HepG2 (cell line): Measurements from ENCODE around the gene MYD88. TPM values are rescaled to one million over a fixed set of nuclear protein-coding genes. Genes with fewer than 3 reads are reported as not detected.
A peak's percentile ranks its signal among the peaks of the same experiment; 100 is the strongest.

ENCODE experiments used
- ATAC-seq: fragments of 200-7000 bp; cut with Tn5 transposase; 3 replicates; pipeline ENCODE4 v1.9.1; 2020; ENCODE audit warnings: mild to moderate bottlenecking, moderate library complexity
- BruUV-seq: library from RNA; stranded (reverse); fragments of 400-500 nt; replicated peaks from 2 replicates; lab custom pipeline; 2021; lab: Mats Ljungman, UMichigan
- CTCF ChIA-PET: fragments of 300-600 bp; formaldehyde crosslinking; extraction: SDS; loops from one replicate; lab custom pipeline; 2021; ENCODE audit warnings: low total read pairs, inconsistent platforms, low intra/inter-chr PET ratio; lab: Yijun Ruan, JAX
- POLR2A ChIA-PET: fragments of 350-600 bp; sonication (Branson Sonifier 250); formaldehyde crosslinking; loops from one replicate; lab custom pipeline; 2020; ENCODE audit warnings: antibody characterized with exemption, inconsistent platforms; lab: Yijun Ruan, JAX
- DNase-seq: peaks from one replicate; pipeline ENCODE4 v3.0.0-alpha.2; 2015; ENCODE audit warnings: low spot score
- FAIRE-seq: peaks from 3 replicates; lab custom pipeline; 2011; peaks lifted over from hg19 to GRCh38; lab: Jason Lieb, UNC
- H2AFZ ChIP-seq: one replicate; pipeline ENCODE4 v1.6.1; 2011; ENCODE audit warnings: low read length, inconsistent platforms
- H3K27ac ChIP-seq: fragments of 300-600 bp; 3 replicates; pipeline ENCODE4 v1.8.0; 2011; ENCODE audit warnings: mixed run types, mild to moderate bottlenecking, mixed read lengths, low read length, inconsistent platforms; ENCODE audit not compliant: insufficient read depth; ENCODE audit errors: extremely low read length
- H3K27me3 ChIP-seq, 2 experiments: fragments of 200-600 bp in 1 of 2; 2 replicates in 1 of 2; 3 replicates in 1 of 2; pipeline versions ENCODE4 v1.6.0 to v1.8.0; 2011; ENCODE audit warnings: low read length in 2 of 2, mild to moderate bottlenecking in 2 of 2, moderate library complexity in 2 of 2, inconsistent platforms in 1 of 2; ENCODE audit not compliant: insufficient read depth in 2 of 2, control insufficient read depth in 1 of 2
- H3K36me3 ChIP-seq, 2 experiments: fragments of 200-600 bp in 1 of 2; replicated peaks in 1 of 2; 2 replicates in 1 of 2; 3 replicates in 1 of 2; pipeline versions ENCODE4 v1.5.1 to v1.8.0; 2011; ENCODE audit warnings: low read length in 2 of 2, inconsistent platforms in 1 of 2; ENCODE audit not compliant: insufficient read depth in 2 of 2, control insufficient read depth in 1 of 2
- H3K4me1 ChIP-seq: 2 replicates; pipeline ENCODE4 v1.5.1; 2012; ENCODE audit warnings: low read length, inconsistent platforms; ENCODE audit not compliant: insufficient read depth
- H3K4me2 ChIP-seq: 2 replicates; pipeline ENCODE4 v1.6.0; 2011; ENCODE audit warnings: low read depth, low read length, inconsistent platforms
- H3K4me3 ChIP-seq, 3 experiments: fragments of 200-600 bp in 1 of 3; sonication (generic), shearing (Covaris generic) in 1 of 3; replicated peaks in 1 of 3; 2 replicates each; pipeline ENCODE4 v1.5.1; 2011 to 2016; ENCODE audit warnings: low read length in 3 of 3, inconsistent platforms in 2 of 3, low read depth in 2 of 3, mild to moderate bottlenecking in 2 of 3, control low read depth in 1 of 3, mixed read lengths in 1 of 3; ENCODE audit not compliant: insufficient read depth in 1 of 3
- H3K79me2 ChIP-seq: one replicate; pipeline ENCODE4 v1.6.1; 2011; ENCODE audit warnings: low read length, inconsistent platforms; ENCODE audit not compliant: insufficient read depth
- H3K9ac ChIP-seq: 2 replicates; pipeline ENCODE4 v1.6.0; 2011; ENCODE audit warnings: mild to moderate bottlenecking, low read depth, low read length, inconsistent platforms; ENCODE audit not compliant: insufficient read depth
- H3K9me3 ChIP-seq: 2 replicates; pipeline ENCODE4 v1.5.1; 2012; ENCODE audit warnings: mild to moderate bottlenecking, low read length
- H4K20me1 ChIP-seq: 2 replicates; pipeline ENCODE4 v1.6.0; 2011; ENCODE audit warnings: inconsistent platforms, mild to moderate bottlenecking, low read length, moderate library complexity; ENCODE audit not compliant: insufficient read depth
- AGO2 ChIP-seq: fragments of 200-400 bp; formaldehyde crosslinking; optimal IDR thresholded peaks from 2 replicates; pipeline ENCODE3; 2017; ENCODE audit warnings: mild to moderate bottlenecking, low read depth, low read length, moderate library complexity
- CERS6 ChIP-seq: sonication (generic); formaldehyde crosslinking; IDR thresholded peaks from 2 replicates; pipeline ENCODE4 v1.5.0; 2020; ENCODE audit warnings: missing genetic modification reagents
- CREM ChIP-seq, 2 experiments: sonication (generic) in 1 of 2; formaldehyde crosslinking in 1 of 2; IDR thresholded peaks; 2 replicates each; pipeline versions ENCODE4 v1.4.0 to v1.6.1; 2016 to 2020; ENCODE audit warnings: antibody characterized with exemption in 1 of 2, mild to moderate bottlenecking in 1 of 2, missing genetic modification reagents in 1 of 2
- IKZF5 ChIP-seq: IDR thresholded peaks from 2 replicates; pipeline ENCODE4 v1.6.1; 2018; ENCODE audit warnings: missing genetic modification reagents, mild to moderate bottlenecking, missing compliant biosample characterization
- SIN3B ChIP-seq: fragments of 150-350 bp; IDR thresholded peaks from 2 replicates; pipeline ENCODE4 v1.6.1; 2014; ENCODE audit warnings: low read length
- TEAD2 ChIP-seq: sonication (generic); formaldehyde crosslinking; IDR thresholded peaks from 2 replicates; pipeline ENCODE4 v1.9.0; 2021; ENCODE audit warnings: missing genetic modification reagents
- THRA ChIP-seq: sonication (generic); formaldehyde crosslinking; IDR thresholded peaks from 2 replicates; pipeline ENCODE4 v1.4.0; 2020; ENCODE audit warnings: missing genetic modification reagents, borderline replicate concordance
- ZMYM2 ChIP-seq: sonication (generic); formaldehyde crosslinking; IDR thresholded peaks from 2 replicates; pipeline ENCODE4 v1.8.0; 2022; ENCODE audit warnings: mild to moderate bottlenecking, missing genetic modification reagents
- ZNF280D ChIP-seq: sonication (generic); formaldehyde crosslinking; IDR thresholded peaks from 2 replicates; pipeline ENCODE4 v1.5.1; 2020; ENCODE audit warnings: mild to moderate bottlenecking, missing genetic modification reagents
- ZNF589 ChIP-seq: sonication (generic); formaldehyde crosslinking; conservative IDR thresholded peaks from 2 replicates; pipeline ENCODE4 v1.8.0; 2022; ENCODE audit warnings: mild to moderate bottlenecking, moderate library complexity, missing genetic modification reagents
- WGBS: methylation state at CpG from one replicate; pipeline ENCODE4 v1.1.6; 2017; ENCODE audit warnings: low lambda C conversion rate; 5-methylcytosine and 5-hydroxymethylcytosine counted together
- in situ Hi-C: cut with HindIII; loops from 2 replicates; pipeline ENCODE4 v1.10.0; 2017; ENCODE audit warnings: low pct_unique_long_range_greater_than_20kb; ENCODE audit not compliant: extremely low pct_ligation_motif_present
- intact Hi-C: fragments of 100-400 bp; cut with micrococcal nuclease; formaldehyde crosslinking; loops from one replicate; pipeline ENCODE4 v1.10.0; 2022; ENCODE audit not compliant: unreplicated experiment
- polyA plus RNA-seq, 8 experiments: library from polyadenylated mRNA; depleted of rRNA in 3 of 8; stranded (reverse) in 7 of 8; unstranded in 1 of 8; fragments of >200 nt; fragmentation: Illumina TruSeq in 4 of 8; extraction: Trizol in 4 of 8; gene quantifications; 2 replicates each; pipeline versions ENCODE4 v1.2.1 to v1.2.3, GENCODE V29; 2011 to 2016; ENCODE audit warnings: low read depth in 4 of 8, missing spikeins in 1 of 8, mixed read lengths in 1 of 8; ENCODE audit not compliant: insufficient read depth in 1 of 8
- total RNA-seq, 5 experiments: library from RNA; depleted of rRNA; stranded (reverse); fragments of >200 nt; fragmentation: Illumina TruSeq; extraction: Trizol; gene quantifications; 2 replicates each; pipeline ENCODE4 v1.2.3, GENCODE V29; 2016; ENCODE audit warnings: low read depth in 1 of 5

MYD88 gene
- total and polyA plus RNA-seq, 2 of the 13 experiments (the other 11 are each of a cell fraction or from before 2014, with no cell fraction given), result 7.6 to 32.7 TPM

DNA sequence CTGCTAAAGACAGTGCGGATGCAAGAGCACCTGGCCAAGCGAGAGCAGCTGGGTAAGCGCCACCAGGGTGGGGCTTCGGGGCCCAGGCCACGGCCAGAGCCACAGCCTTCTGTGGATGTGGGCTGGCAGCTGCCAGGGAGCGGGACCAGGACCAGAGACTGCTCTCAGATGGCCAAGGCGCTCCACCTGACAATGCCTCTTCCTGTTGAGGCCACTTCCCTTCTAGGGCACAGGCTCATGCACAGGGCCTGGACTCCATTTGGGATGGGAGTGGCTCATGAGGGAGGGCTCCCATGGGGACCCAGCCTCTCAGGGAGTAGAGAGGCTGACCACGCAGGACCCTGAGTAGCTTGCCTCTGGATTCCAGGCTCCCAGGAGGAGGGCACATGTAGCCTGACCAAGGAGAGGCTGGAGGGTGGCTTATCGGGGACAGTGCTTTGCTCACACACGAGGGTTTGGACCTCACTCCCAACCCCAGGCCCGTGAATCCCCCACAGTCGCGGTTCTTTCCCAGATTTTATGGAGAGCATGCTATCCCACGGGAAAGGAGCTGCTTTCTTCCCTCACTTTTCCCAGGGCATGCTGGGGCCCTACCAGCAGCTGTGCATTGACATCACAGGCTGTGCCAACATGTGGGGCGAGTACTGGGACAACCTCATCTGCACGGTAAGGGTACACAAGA lies 26.6 kb upstream of the MYD88 start:
- intact Hi-C loops (no loop called here), in situ Hi-C loops (loop anchor here (10.0 kb wide), 1 partner anchor 163 kb away; no protein-coding TSS in a partner anchor)
- peaks cover 6 to 42% of the 10 kb centered on the region in 2 experiments; a peak in 4 of 5 replicates for H3K27me3 ChIP-seq
- WGBS, result 16% methylated on average over 10 of the region's 16 CpGs
- H4K20me1 ChIP-seq, result no peaks in the 10 kb centered on the region
- no peaks in the 10 kb centered on the region for H3K4me1 ChIP-seq
- no peak overlapping the region for H3K4me3 ChIP-seq
- no peak overlapping the region for H2AFZ ChIP-seq
- BruUV-seq, result no TSS peak
- ChIA-PET POLR2A (no interaction called here), CTCF (no interaction called here)
- FAIRE-seq (no peak), DNase-seq (no peak), ATAC-seq (peak; percentile 3)
- H3K79me2 ChIP-seq, result no peaks in the 10 kb centered on the region
- no peak overlapping the region for H3K27ac ChIP-seq
- TF ChIP-seq AGO2 (peak; percentile 23), TEAD2 (CRISPR knock-in tag) (no peak)
- H3K4me2 ChIP-seq, result no peak overlapping the region
- H3K36me3 ChIP-seq, result no peaks in the 10 kb centered on the region
- H3K9me3 ChIP-seq, result no peaks in the 10 kb centered on the region
- H3K9ac ChIP-seq, result no peak overlapping the region

DNA sequence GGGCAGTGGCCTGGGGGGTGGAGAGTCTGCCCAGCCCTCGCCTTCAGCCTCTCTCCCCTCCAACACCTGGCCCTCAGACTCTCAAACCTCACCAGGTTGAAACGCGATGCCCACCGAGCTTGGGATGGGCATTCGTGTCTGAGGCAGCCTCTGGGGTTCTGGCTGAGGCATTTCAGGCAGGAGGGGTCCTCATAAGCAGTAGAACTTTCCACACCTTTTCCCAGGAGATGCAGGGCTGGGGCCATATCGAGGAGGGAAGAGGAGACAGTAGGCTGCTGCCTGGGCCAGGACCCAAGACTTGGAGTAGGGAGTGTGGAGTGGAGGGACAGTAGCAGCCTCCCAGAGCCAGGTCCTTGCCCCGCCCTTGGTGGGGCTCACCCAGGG lies 26.1 kb upstream of the MYD88 start:
- H4K20me1 ChIP-seq, result no peaks in the 10 kb centered on the region
- no peak for FAIRE-seq
- H3K9me3 ChIP-seq, result no peaks in the 10 kb centered on the region
- CTCF ChIA-PET, result no interaction called here
- H3K4me2 ChIP-seq, result no peak overlapping the region
- BruUV-seq, result no TSS peak
- H3K9ac ChIP-seq, result no peak overlapping the region
- no peak for DNase-seq
- in situ Hi-C loops (loop anchor here (10.0 kb wide), 1 partner anchor 162 kb away; no protein-coding TSS in a partner anchor), intact Hi-C loops (no loop called here)
- no peaks in the 10 kb centered on the region for H3K4me1 ChIP-seq
- WGBS, result 42% methylated on average over 6 of the region's 7 CpGs
- POLR2A ChIA-PET, result no interaction called here
- H3K36me3 ChIP-seq, result no peaks in the 10 kb centered on the region
- no peaks in the 10 kb centered on the region for H3K79me2 ChIP-seq
- peaks cover 6 to 41% of the 10 kb centered on the region in 2 experiments; a peak in 4 of 5 replicates for H3K27me3 ChIP-seq
- H2AFZ ChIP-seq, result no peak overlapping the region
- no peak; the same call in 2 of the 3 replicates for ATAC-seq
- H3K27ac ChIP-seq, result no peak overlapping the region
- no peak overlapping the region for H3K4me3 ChIP-seq
- TF ChIP-seq SIN3B (no peak), THRA (CRISPR knock-in tag) (no peak), CERS6 (CRISPR knock-in tag) (no peak), IKZF5 (CRISPR knock-in tag) (no peak), ZNF589 (CRISPR knock-in tag) (no peak), ZNF280D (CRISPR knock-in tag) (no peak), CREM (IDR thresholded peaks at IDR 0.05) (no peak), CREM (CRISPR knock-in tag; IDR thresholded peaks at IDR 0.05) (no peak), ZMYM2 (CRISPR knock-in tag) (no peak)
